GM21381 (cell line): Measurements from ENCODE around the gene SERPINE1.

Experiments
- ATAC-seq: cut with Tn5 transposase; IDR thresholded peaks from one replicate; pipeline ENCODE4 v1.9.1; 2021; ENCODE audit warnings: mild to moderate bottlenecking, moderate library complexity; ENCODE audit not compliant: unreplicated experiment

Gene SERPINE1

DNA sequence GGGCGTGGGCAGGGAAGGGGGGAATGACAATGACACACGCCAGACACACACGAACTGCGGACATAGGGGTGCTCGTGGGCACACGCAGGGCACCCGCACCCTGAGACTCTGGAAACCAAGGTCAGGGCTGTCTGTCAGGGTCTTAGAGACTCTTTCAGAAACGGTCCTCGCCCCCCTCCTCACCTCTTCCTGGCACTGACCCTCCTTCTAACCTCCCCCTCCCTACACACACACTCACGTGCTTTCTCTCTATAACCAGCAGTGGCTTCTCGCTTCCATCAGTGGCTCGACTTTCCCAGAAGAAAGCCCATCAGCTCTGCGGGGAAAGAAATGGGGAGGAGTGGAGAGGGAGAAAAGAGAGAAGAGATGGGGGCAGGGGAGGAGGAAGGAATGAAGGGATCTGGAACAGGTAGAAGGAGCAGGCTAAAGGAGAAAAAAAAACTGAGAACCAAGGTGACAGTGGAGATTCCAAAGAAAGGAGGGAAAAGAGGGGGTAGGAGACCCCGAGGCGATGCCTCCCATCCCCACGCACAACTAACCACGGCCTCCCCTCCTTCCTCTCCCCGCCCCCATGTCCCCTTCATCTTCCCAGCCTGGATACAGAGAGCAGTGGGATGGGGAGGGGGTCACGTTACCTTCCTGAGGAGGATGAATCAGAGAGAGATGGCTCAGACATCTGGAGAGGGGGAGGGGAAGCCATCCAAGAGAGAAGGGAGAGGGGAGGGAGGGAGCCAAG lies 40.2 kb downstream of the SERPINE1 start:
- no peak for ATAC-seq

DNA sequence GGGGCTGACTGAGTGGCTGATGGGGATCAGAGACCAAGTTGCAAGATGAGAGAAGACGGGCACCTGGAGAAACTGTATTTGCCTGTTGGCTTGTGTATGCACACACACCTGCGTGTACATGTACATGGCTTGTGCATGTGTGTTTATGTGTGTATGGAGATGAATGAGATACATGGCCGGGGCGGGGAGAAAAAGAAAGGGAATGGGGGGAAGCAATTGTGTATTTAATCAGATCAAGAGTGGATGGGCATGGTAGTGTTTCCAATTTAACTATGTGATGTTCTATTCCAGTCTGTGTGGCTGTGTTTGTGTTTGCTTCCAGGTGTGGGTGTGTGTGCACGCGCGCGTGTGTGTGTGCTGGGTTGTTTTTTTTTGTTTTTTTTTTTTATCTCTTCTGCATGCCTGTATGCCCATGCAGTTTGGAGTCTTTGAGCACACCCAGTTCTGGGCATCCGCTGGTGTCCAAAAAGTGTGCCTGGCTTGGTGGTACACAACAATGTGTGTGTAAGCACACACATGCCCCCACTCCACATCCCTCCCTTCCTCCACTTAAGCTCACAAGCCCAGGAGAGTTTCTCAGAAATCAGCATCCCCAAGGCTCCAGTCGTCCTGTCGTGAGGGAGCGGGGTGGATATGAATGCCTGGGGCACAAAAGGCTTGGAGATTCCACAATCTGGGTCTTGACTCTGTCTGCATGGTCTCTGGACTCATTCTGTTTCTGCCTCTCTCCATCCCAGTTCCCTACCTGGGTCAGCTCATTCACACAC lies 40.9 kb downstream of the SERPINE1 start:
- no peak for ATAC-seq

DNA sequence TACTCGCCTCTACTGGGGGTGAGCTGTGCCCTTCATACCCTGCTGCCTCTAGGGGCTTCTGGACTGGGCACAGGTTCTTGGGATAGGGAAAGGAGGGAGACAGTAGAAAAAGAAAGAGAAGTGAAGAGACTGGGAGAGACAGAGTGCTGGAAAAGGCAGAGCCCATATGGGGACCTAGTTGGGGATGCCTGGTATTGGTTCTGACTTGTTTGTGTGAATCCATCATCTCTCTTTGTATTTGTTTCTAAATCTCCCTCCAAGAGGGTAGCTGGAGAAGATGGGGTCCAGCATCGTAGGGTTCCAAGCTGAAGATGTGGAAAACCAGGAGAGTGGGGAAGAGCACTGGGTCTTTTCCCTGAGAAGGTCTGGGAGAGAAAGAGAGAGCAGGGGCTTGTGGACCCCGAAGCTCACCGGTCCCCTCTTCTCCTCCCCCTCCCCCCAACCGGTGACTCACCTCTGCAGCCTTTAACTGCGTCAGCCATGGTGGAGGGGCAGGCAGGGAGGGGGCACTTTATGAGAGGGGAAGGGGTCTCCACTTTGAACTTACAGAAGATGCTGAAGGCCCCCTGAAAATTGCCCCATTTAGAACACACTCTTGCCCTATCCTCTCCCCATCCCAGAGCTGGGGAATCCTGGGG lies 41.6 kb downstream of the SERPINE1 start:
- ATAC-seq, result no peak

GRCh38 chr7:101169110-101169837 lies 42.4 kb downstream of the SERPINE1 start:
- no peak for ATAC-seq

- ATAC-seq, result no peak
Observed at GRCh38 chr7:101169838-101170551, 43.1 kb downstream of the SERPINE1 start.

- no peak for ATAC-seq
Observed at GRCh38 chr7:101170617-101171441, 43.9 kb downstream of the SERPINE1 start.

DNA sequence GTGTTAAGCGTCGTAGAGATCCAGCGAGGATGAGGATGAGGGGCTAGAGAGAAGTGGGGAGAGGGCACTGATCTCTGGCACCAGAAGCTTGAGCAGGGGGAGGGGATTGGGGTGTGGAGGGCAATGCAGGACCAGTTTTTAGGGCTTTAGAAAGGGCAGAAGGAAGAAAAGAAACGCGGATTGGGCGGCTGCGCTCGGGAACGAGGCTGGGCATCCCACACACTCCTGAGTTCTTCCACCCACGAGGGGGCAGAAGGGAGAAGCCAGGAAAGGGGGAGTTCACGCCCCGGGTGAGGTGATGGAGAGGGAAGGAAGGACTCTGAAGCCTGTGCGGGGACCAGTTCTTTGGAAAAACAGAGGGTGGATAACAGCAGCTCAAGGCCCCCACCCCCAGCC lies 44.5 kb downstream of the SERPINE1 start:
- no peak for ATAC-seq

GRCh38 chr7:101172005-101172853 lies 45.3 kb downstream of the SERPINE1 start:
- ATAC-seq, result no peak

DNA sequence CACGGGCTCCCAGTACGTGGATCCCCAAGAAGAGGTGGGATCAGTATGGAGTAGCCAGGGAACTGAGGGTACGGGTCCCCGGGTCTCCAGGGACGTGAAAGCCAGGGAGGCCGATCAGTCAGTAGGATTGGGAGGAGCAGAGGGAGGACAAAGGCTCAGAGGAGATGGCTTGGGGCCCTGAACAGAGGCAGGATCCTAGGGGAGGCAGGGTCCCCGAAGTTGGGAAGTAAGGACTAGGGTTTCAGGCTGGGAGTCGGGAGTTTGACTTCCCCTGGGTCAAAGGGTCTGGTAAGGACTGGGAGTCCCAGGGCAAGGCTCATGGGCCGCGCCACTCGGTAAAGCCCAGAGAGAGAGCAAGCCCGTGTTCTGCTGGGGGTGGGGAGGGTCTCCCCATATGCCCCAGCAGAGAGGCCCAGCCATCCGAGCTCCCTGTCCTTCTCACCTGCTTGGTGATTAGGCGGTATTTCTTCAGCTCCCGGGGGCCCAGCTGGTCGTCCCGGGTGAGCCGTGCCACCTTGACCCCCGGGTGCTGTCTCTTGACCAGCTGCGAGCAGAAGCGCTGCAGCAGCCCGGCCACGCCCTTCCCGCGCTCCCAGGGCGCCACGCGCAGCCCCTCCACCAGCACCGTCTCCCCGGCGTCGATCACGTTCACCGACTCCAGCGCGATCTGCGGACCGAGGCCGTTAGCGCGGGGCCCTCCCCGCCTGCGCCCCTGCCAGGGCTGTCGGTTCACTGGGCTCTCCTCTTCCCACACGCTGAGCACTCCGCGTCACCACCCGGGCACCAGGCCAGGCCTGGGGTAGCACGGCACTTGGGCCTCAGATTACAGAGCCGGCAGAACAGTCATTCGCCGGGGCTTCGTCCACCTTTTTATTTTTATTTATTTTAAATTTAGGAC lies 46.2 kb downstream of the SERPINE1 start:
- no peak for ATAC-seq

DNA sequence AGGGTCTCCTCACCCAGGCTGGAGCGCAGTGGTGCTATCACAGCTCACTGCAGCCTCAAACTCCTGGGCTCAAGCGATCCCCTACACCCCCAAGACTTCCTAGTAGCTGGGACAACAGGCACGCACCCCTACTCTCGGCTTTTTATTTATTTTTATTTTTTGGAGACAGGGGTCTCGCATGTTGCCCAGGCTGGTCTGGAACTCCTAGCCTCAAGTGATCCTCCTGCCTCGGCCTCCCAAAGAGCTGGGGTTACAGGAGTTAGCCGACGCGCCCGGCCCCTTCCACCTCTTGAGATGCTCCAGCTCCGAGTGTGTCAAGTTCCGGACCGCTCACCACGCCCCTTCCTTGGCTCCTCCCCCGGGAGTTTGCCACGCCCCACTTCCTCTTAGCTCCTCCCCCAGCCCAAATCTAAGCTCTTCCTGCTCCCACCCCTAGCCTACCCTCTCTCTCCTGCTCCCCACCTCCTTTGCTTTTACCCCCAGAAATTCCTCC lies 46.9 kb downstream of the SERPINE1 start:
- no peak for ATAC-seq

DNA sequence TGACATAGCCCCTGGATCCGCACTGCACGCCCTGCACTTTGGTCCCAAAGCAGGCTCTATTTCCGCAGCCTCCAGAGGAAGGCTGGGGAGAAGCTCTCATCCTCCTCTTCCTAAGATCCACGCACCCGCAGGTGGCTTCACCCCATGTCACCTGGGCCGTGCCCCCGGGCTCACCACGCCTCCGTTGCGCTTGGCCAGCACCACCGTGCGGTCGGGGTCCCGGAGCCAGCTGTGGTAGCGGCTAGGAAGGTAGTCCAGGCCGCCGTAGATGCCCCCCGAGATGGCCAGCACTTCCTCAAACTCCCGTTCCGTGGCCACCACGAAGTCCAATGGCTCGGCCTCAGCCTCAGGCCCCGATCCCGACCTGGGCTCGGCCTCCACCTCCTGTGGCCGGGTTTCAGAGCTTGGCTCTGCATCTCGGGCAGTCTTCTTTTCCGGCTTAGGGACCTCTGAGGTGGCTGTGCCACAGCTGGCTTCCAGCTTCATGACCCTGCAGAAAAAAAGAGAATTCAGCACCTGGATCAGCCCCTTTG lies 47.5 kb downstream of the SERPINE1 start:
- ATAC-seq, result no peak

GRCh38 chr7:101175664-101176063 lies 48.8 kb downstream of the SERPINE1 start:
- no peak for ATAC-seq

- no peak for ATAC-seq
Observed at GRCh38 chr7:101177644-101178043, 50.7 kb downstream of the SERPINE1 start.

DNA sequence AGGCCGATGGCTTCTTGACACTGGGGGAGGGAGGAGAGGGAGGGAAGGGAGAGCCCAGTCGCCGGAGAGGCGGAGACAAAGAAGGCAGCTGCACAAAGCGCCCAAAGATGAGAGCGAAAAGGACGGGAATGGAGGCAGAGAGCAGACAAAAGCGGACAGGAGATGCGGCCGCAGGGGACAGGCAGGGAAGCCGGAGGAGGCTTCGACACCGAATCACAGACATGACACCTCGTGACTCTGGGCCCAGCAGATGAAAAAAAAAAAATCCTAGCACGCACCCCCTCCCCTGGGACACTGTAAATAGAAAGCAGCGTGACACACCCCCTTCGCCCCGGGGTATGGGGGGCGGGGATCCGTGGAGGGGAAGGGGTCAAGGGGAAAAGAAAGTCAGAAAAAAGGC lies 52.2 kb downstream of the SERPINE1 start:
- ATAC-seq, result no peak

DNA sequence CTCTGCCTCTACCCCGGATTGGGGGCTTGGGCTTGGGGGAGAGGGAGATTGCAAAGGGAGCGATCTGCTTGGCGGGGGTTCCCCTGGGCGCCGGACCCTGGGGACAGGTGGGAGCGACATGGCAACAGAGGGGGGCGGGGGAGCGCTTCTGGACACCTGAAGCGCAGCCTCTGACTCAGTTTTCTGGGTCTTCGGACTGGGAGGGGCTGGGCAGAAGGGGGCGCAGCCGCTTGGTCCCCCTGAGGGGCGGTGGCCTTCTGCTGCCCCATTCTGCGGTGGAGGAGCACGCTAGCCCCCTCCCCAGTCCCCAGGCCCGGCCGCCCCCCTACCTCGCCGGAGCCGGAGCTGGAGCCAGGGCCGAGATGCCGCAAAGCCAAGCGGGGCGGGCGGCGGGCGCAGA lies 52.8 kb downstream of the SERPINE1 start:
- ATAC-seq, result no peak

GRCh38 chr7:101180130-101180755 lies 53.3 kb downstream of the SERPINE1 start, which contains the start of gene NAT16:
TSS of gene NAT16 (minus strand) at chr7:101180293. CDS start at chr7:101174807, 5,486 bp downstream.
- ATAC-seq, result no peak
